PC-9 (cell line): ENCODE results near the gene SLC15A1. TPM values are rescaled to one million over a fixed set of nuclear protein-coding genes. Genes with fewer than 3 reads are reported as not detected.

Experiments used
- BruUV-seq: library from RNA; stranded (reverse); fragments of 400-500 nt; replicated peaks from 2 replicates; lab custom pipeline; 2021; lab: Mats Ljungman, UMichigan
- CTCF ChIA-PET: fragments of 300-600 bp; sonication (Branson Sonifier 250); formaldehyde crosslinking; loops from one replicate; lab custom pipeline; 2022; ENCODE audit warnings: antibody characterized with exemption; lab: Charles Lee
- POLR2A ChIA-PET: fragments of 300-600 bp; sonication (Branson Sonifier 250); formaldehyde crosslinking; loops from one replicate; lab custom pipeline; 2022; ENCODE audit warnings: antibody characterized with exemption; ENCODE audit not compliant: unreplicated experiment; lab: Charles Lee
- DNase-seq, 2 experiments: peaks; one replicate each; pipeline versions ENCODE4 v3.0.0 to v3.0.0-alpha.2; 2015 to 2022; ENCODE audit warnings: mixed read lengths in 1 of 2
- H2AFZ ChIP-seq: fragments of 200-600 bp; sonication (generic); 2 replicates; pipeline ENCODE4 v1.8.1; 2017; ENCODE audit warnings: antibody characterized with exemption
- H3F3A ChIP-seq: fragments of 200-600 bp; sonication (generic); 2 replicates; pipeline ENCODE4 v1.8.1; 2017; ENCODE audit warnings: antibody characterized with exemption, mild to moderate bottlenecking, low read depth; ENCODE audit not compliant: insufficient read depth
- H3K27ac ChIP-seq: fragments of 200-600 bp; sonication (generic); 2 replicates; pipeline ENCODE4 v1.6.1; 2016; ENCODE audit warnings: mixed run types
- H3K27me3 ChIP-seq: fragments of 200-600 bp; sonication (generic); 2 replicates; pipeline ENCODE4 v1.6.1; 2016; ENCODE audit warnings: low read depth, mixed run types; ENCODE audit not compliant: insufficient read depth
- H3K36me3 ChIP-seq: fragments of 200-600 bp; sonication (generic); 2 replicates; pipeline ENCODE4 v1.6.1; 2016; ENCODE audit warnings: low read depth, mixed run types
- H3K4me1 ChIP-seq: fragments of 200-600 bp; sonication (generic); replicated peaks from 2 replicates; pipeline ENCODE4 v1.6.1; 2016; ENCODE audit warnings: mixed run types; ENCODE audit not compliant: insufficient read depth
- H3K4me2 ChIP-seq: fragments of 200-600 bp; sonication (generic); 2 replicates; pipeline ENCODE4 v1.6.1; 2017; ENCODE audit warnings: mixed run types
- H3K4me3 ChIP-seq: fragments of 200-600 bp; sonication (generic); 2 replicates; pipeline ENCODE4 v1.6.1; 2016; ENCODE audit warnings: mixed run types
- H3K79me2 ChIP-seq: fragments of 200-600 bp; sonication (generic); 2 replicates; pipeline ENCODE4 v1.6.1; 2017; ENCODE audit warnings: low read depth, mixed run types
- H3K9me2 ChIP-seq: fragments of 200-600 bp; sonication (generic); 2 replicates; pipeline ENCODE4 v1.8.1; 2017; ENCODE audit warnings: mild to moderate bottlenecking; ENCODE audit not compliant: insufficient read depth
- H3K9me3 ChIP-seq: fragments of 200-600 bp; sonication (generic); 2 replicates; pipeline ENCODE4 v1.8.1; 2016; ENCODE audit warnings: low read depth; ENCODE audit not compliant: insufficient read depth
- H4K20me1 ChIP-seq: fragments of 200-600 bp; sonication (generic); 2 replicates; pipeline ENCODE4 v1.8.1; 2017; ENCODE audit not compliant: insufficient read depth
- CTCF ChIP-seq: fragments of 200-600 bp; sonication (generic); conservative IDR thresholded peaks from 2 replicates; pipeline ENCODE4 v1.6.1; 2017; ENCODE audit warnings: mixed run types, antibody characterized with exemption, mild to moderate bottlenecking, moderate library complexity
- EZH2 ChIP-seq: fragments of 200-600 bp; sonication (generic); IDR thresholded peaks from 2 replicates; pipeline ENCODE4 v1.8.0; 2017; ENCODE audit warnings: antibody characterized with exemption, low read depth
- intact Hi-C: fragments of 100-400 bp; cut with micrococcal nuclease; formaldehyde crosslinking; loops from one replicate; pipeline ENCODE4 v1.10.0; 2022; ENCODE audit not compliant: unreplicated experiment
- total RNA-seq: library from RNA; stranded (reverse); gene quantifications from 2 replicates; pipeline ENCODE4 v1.2.3, GENCODE V29; 2021

Gene SLC15A1
- total RNA-seq, 1 experiment from 2014 or later: 0.55 TPM

GRCh38 chr13:98722958-98723357, 29.5 kb downstream of the SLC15A1 start:
- Histone ChIP-seq H3K79me2 (no peaks in the 10 kb centered on the region), H3F3A (no peaks in the 10 kb centered on the region), H3K9me2 (no peaks in the 10 kb centered on the region), H3K27me3 (no peaks in the 10 kb centered on the region), H3K27ac (no peak overlapping the region), H3K4me1 (peaks cover 19% of the 10 kb centered on the region), H4K20me1 (no peaks in the 10 kb centered on the region), H2AFZ (no peak overlapping the region), H3K36me3 (no peaks in the 10 kb centered on the region), H3K9me3 (no peaks in the 10 kb centered on the region), H3K4me3 (no peak overlapping the region), H3K4me2 (no peak overlapping the region)
- ChIA-PET CTCF (no interaction called here), POLR2A (no interaction called here)
- intact Hi-C loops: no loop called here
- TF ChIP-seq CTCF: no peak
- no peak for TF ChIP-seq EZH2
- no TSS peak for BruUV-seq
- DNase-seq: no peak

- ChIA-PET CTCF (no interaction called here), POLR2A (no interaction called here)
- TF ChIP-seq CTCF (no peak), EZH2 (no peak)
Measured at GRCh38 chr13:98721825-98722510, 30.5 kb downstream of the SLC15A1 start.

GRCh38 chr13:98719527-98720250, 32.8 kb downstream of the SLC15A1 start:
- H3K4me3 ChIP-seq: no peak overlapping the region
- no peaks in the 10 kb centered on the region for H3F3A ChIP-seq
- H3K79me2 ChIP-seq: no peaks in the 10 kb centered on the region
- no peaks in the 10 kb centered on the region for H3K27me3 ChIP-seq
- H3K4me1 ChIP-seq: peaks cover 19% of the 10 kb centered on the region
- no peaks in the 10 kb centered on the region for H3K36me3 ChIP-seq
- no peak for DNase-seq
- intact Hi-C loops: no loop called here
- H3K9me3 ChIP-seq: no peaks in the 10 kb centered on the region
- TF ChIP-seq CTCF (no peak), EZH2 (no peak)
- ChIA-PET CTCF (no interaction called here), POLR2A (no interaction called here)
- H2AFZ ChIP-seq: no peak overlapping the region
- no peak overlapping the region for H3K27ac ChIP-seq
- H3K9me2 ChIP-seq: no peaks in the 10 kb centered on the region
- no peaks in the 10 kb centered on the region for H4K20me1 ChIP-seq
- H3K4me2 ChIP-seq: no peak overlapping the region
- no TSS peak for BruUV-seq

More at GRCh38 chr13:98721825-98722510, 30.5 kb downstream of the SLC15A1 start:
- Histone ChIP-seq H3K36me3 (no peaks in the 10 kb centered on the region), H3K9me2 (no peaks in the 10 kb centered on the region), H3K79me2 (no peaks in the 10 kb centered on the region), H3K4me3 (no peak overlapping the region), H3K27ac (peak overlapping the region; percentile 16; the same call in 1 of the 2 replicates), H3F3A (no peaks in the 10 kb centered on the region), H3K27me3 (no peaks in the 10 kb centered on the region), H3K4me2 (peak overlapping the region; percentile 18; the same call in 1 of the 2 replicates), H3K4me1 (peaks cover 19% of the 10 kb centered on the region), H2AFZ (no peak overlapping the region), H4K20me1 (no peaks in the 10 kb centered on the region), H3K9me3 (no peaks in the 10 kb centered on the region)
- BruUV-seq: no TSS peak
- DNase-seq: peak in 1 of 2 experiments; percentile 73
- intact Hi-C loops: no loop called here
